GM12874 (cell line): Measurements from ENCODE around the gene OSBPL5.

Experiments
- CTCF ChIP-seq: IDR thresholded peaks from 2 replicates; pipeline ENCODE4 v1.5.1; 2011; ENCODE audit warnings: low read depth, mild to moderate bottlenecking, control low read depth, low read length, moderate library complexity; ENCODE audit not compliant: insufficient read depth

OSBPL5 gene

GRCh38 chr11:3154001-3154599 lies 11.0 kb downstream of the OSBPL5 start:
- TF ChIP-seq CTCF: no peak

- TF ChIP-seq CTCF: no peak
These were observed 11.7 kb downstream of the OSBPL5 start for GRCh38 chr11:3153291-3153861.

- no peak for TF ChIP-seq CTCF
These were observed 12.5 kb downstream of the OSBPL5 start for GRCh38 chr11:3152471-3153110.

- no peak for TF ChIP-seq CTCF
These were observed 14.4 kb downstream of the OSBPL5 start for GRCh38 chr11:3150726-3151125.

- TF ChIP-seq CTCF: no peak
These were observed 15.3 kb downstream of the OSBPL5 start for GRCh38 chr11:3149852-3150188.

- no peak for TF ChIP-seq CTCF
These were observed 15.9 kb downstream of the OSBPL5 start for GRCh38 chr11:3148990-3149851.
